ENCODE results near the gene TEX48.

Gene TEX48

DNA sequence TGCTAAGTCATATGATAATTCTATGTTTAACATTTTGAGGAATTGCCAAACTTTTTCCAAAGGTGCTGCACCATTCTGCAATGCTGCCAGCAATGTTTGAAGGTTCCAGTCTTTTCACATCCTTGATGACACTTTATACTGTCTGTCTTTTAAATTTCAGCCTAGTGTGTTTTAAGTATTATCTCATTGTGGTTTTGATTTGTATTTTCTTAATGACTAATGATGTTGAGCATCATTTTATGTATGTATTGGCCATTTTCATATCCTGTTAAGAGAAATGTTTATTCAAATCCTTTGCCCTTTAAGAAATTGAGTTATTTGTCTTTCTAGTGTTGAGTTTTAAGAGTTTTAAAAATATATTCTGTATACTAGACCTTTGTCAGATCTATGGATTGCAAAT lies 5.0 kb upstream of the TEX48 start:
- Histone ChIP-seq H3K4me3 (ENCODE audit: low read depth in 1 of 5, low read length in 5 of 5) (no peak overlapping the region), H3K36me3 (ENCODE audit: control insufficient read depth in 5 of 5, insufficient read depth in 5 of 5, low read length in 5 of 5) (no peaks in the 10 kb centered on the region), H3K4me1 (ENCODE audit: control insufficient read depth in 5 of 5, insufficient read depth in 5 of 5, low read length in 5 of 5) (no peaks in the 10 kb centered on the region), H3K27me3 (ENCODE audit: control insufficient read depth in 5 of 5, insufficient read depth in 4 of 5, low read length in 5 of 5) (peaks cover 0 to 3% (median 0%) of the 10 kb centered on the region in 5 donors), H3K9ac (ENCODE audit: low read length in 5 of 5) (no peak overlapping the region), H3K27ac (ENCODE audit: low read depth, low read length) (no peak overlapping the region), H3K9me3 (ENCODE audit: control insufficient read depth in 5 of 5, low read length in 5 of 5) (no peaks in the 10 kb centered on the region)

DNA sequence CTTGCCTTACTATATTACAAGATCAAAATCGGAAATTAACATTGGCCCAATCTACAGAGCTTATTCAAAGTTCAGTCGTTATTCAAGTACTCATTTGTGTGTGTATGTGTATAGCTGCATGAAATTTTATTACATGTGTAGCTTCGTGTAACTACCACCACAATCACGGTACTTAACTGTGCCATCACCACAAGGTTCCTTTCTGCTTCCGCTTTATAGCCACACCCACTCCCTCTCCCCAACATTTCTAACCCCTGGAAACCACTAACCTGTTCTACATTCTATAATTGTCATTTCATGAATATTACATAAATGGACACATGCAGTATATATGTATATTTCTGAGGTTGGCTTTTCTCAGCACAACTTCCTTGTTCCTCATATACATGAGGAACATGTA lies 4.0 kb upstream of the TEX48 start:
- Histone ChIP-seq H3K27me3 (ENCODE audit: control insufficient read depth in 5 of 5, insufficient read depth in 4 of 5, low read length in 5 of 5) (peaks cover 0 to 3% (median 0%) of the 10 kb centered on the region in 5 donors), H3K9me3 (ENCODE audit: control insufficient read depth in 5 of 5, low read length in 5 of 5) (no peaks in the 10 kb centered on the region)

DNA sequence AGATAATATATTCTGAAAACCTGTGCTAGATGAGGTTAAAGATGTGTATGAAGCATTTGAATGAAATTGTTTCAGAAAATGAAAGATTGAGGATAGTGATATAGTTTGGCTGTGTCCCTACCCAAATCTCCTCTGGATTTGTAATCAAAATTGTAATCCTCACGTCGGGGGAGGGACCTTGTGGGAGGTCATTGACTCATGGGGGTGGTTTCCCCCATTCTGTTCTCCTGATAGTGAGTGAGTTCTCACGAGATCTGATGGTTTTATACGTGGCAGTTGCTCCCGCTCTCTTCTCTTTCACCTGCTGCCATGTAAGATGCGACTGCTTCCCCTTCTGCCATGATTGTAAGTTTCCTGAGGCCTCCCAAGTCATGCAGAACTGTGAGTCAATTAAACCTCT lies 2.0 kb upstream of the TEX48 start:
- Histone ChIP-seq H3K36me3 (ENCODE audit: control insufficient read depth in 5 of 5, insufficient read depth in 5 of 5, low read length in 5 of 5) (no peaks in the 10 kb centered on the region), H3K4me1 (ENCODE audit: control insufficient read depth in 5 of 5, insufficient read depth in 5 of 5, low read length in 5 of 5) (no peaks in the 10 kb centered on the region), H3K9ac (ENCODE audit: low read length in 5 of 5) (no peak overlapping the region), H3K27ac (ENCODE audit: low read depth, low read length) (no peak overlapping the region), H3K4me3 (ENCODE audit: low read depth in 1 of 5, low read length in 5 of 5) (no peak overlapping the region), H3K9me3 (ENCODE audit: control insufficient read depth in 5 of 5, low read length in 5 of 5) (no peaks in the 10 kb centered on the region), H3K27me3 (ENCODE audit: control insufficient read depth in 5 of 5, insufficient read depth in 4 of 5, low read length in 5 of 5) (peaks cover 0 to 5% (median 0%) of the 10 kb centered on the region in 5 donors)

More for the DNA sequence above, 4.0 kb upstream of the TEX48 start:
- H3K4me3 ChIP-seq (ENCODE audit: low read depth in 1 of 5, low read length in 5 of 5), result no peak overlapping the region
- H3K9ac ChIP-seq (ENCODE audit: low read length in 5 of 5), result no peak overlapping the region
- no peaks in the 10 kb centered on the region for H3K4me1 ChIP-seq (ENCODE audit: control insufficient read depth in 5 of 5, insufficient read depth in 5 of 5, low read length in 5 of 5)
- no peaks in the 10 kb centered on the region for H3K36me3 ChIP-seq (ENCODE audit: control insufficient read depth in 5 of 5, insufficient read depth in 5 of 5, low read length in 5 of 5)
- H3K27ac ChIP-seq (ENCODE audit: low read depth, low read length), result no peak overlapping the region

DNA sequence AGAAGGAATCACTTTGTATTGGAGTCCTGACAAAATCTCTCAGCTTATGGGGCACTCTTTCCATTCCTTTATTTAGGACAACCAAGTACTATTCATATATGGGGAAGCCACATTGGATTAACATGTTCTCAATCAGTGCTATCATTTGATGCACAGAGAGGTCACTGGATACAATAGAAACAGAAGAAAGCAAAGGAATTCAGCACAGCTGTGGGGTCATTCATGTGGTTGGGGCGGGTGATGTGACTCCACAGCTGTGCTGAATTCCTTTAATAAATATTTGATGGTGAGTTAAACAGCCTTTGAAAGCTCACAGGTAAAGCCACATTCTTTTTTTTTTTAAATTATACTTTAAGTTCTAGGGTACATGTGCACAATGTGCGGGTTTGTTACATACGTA lies 854 bp upstream of the TEX48 start:
- Histone ChIP-seq H3K27ac (ENCODE audit: low read depth, low read length) (no peak overlapping the region), H3K9me3 (ENCODE audit: control insufficient read depth in 5 of 5, low read length in 5 of 5) (no peaks in the 10 kb centered on the region), H3K36me3 (ENCODE audit: control insufficient read depth in 5 of 5, insufficient read depth in 5 of 5, low read length in 5 of 5) (no peaks in the 10 kb centered on the region), H3K27me3 (ENCODE audit: control insufficient read depth in 5 of 5, insufficient read depth in 4 of 5, low read length in 5 of 5) (peaks cover 0 to 5% (median 0%) of the 10 kb centered on the region in 5 donors), H3K9ac (ENCODE audit: low read length in 5 of 5) (no peak overlapping the region), H3K4me3 (ENCODE audit: low read depth in 1 of 5, low read length in 5 of 5) (no peak overlapping the region), H3K4me1 (ENCODE audit: control insufficient read depth in 5 of 5, insufficient read depth in 5 of 5, low read length in 5 of 5) (no peaks in the 10 kb centered on the region)

DNA sequence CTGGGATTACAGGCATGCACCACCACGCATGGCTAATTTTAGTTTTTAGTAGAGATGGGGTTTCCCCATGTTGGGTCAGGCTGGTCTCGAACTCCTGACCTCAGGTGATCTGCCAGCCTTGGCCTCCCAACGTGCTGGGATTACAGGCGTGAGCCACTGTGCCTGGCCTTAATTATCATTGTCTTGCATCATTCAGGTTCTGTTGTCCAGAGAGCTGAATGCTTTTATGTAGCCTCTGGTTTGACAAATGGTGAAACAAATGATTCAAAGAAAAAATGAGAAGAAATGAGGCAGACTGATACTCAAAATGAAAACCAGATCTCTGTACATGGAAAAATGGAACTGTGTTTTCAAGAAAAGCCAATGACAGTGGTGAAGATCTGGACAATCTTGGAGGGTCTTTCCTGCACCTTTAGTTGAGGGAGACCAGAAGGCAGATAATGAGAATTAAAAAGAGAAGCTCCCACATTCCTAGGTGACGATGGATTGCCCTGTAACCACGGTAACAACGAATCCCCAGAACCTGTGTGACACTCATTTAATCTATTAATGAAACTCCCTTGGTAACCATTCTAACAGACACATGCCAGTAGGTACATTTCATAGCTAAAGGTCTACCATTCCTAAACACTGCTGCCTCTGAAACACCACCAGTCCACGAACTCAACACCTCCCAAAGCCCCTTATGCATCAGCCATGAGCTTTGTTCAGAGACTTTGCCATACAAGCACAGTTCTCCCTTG lies 1.6 kb downstream of the TEX48 start:
- H3K9me3 ChIP-seq (ENCODE audit: control insufficient read depth in 5 of 5, low read length in 5 of 5), result no peaks in the 10 kb centered on the region
- H3K9ac ChIP-seq (ENCODE audit: low read length in 5 of 5), result no peak overlapping the region
- H3K27ac ChIP-seq (ENCODE audit: low read depth, low read length), result no peak overlapping the region
- no peaks in the 10 kb centered on the region for H3K36me3 ChIP-seq (ENCODE audit: control insufficient read depth in 5 of 5, insufficient read depth in 5 of 5, low read length in 5 of 5)
- H3K4me1 ChIP-seq (ENCODE audit: control insufficient read depth in 5 of 5, insufficient read depth in 5 of 5, low read length in 5 of 5), result no peaks in the 10 kb centered on the region
- H3K27me3 ChIP-seq (ENCODE audit: control insufficient read depth in 5 of 5, insufficient read depth in 4 of 5, low read length in 5 of 5), result peaks cover 0 to 12% (median 0%) of the 10 kb centered on the region in 5 donors
- H3K4me3 ChIP-seq (ENCODE audit: low read depth in 1 of 5, low read length in 5 of 5), result no peak overlapping the region

DNA sequence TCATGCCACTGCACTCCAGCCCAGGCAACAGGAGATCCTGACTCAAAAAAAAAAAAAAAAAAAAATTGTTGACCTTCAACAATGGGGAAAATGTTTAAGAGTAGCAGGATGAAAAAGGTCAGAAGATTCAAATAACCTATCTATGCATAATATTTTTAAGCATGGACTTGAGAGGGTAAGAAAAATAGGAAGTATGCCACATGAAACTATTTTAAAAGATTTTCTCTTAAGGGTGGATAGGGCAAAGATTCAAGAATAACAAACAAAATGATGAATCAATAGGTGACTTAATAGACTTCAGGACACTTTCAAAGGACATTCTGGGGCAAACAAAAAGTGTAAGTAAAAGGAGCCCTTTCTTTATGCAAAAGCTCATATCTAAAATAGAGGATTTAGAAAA lies 3.2 kb downstream of the TEX48 start:
- no peaks in the 10 kb centered on the region for H3K4me1 ChIP-seq (ENCODE audit: control insufficient read depth in 5 of 5, insufficient read depth in 5 of 5, low read length in 5 of 5)
- H3K36me3 ChIP-seq (ENCODE audit: control insufficient read depth in 5 of 5, insufficient read depth in 5 of 5, low read length in 5 of 5), result no peaks in the 10 kb centered on the region
- H3K9me3 ChIP-seq (ENCODE audit: control insufficient read depth in 5 of 5, low read length in 5 of 5), result no peaks in the 10 kb centered on the region
- H3K27me3 ChIP-seq (ENCODE audit: control insufficient read depth in 5 of 5, insufficient read depth in 4 of 5, low read length in 5 of 5), result peaks cover 0 to 12% (median 0%) of the 10 kb centered on the region in 5 donors
- H3K27ac ChIP-seq (ENCODE audit: low read depth, low read length), result no peak overlapping the region
- H3K9ac ChIP-seq (ENCODE audit: low read length in 5 of 5), result no peak overlapping the region
- H3K4me3 ChIP-seq (ENCODE audit: low read depth in 1 of 5, low read length in 5 of 5), result no peak overlapping the region

DNA sequence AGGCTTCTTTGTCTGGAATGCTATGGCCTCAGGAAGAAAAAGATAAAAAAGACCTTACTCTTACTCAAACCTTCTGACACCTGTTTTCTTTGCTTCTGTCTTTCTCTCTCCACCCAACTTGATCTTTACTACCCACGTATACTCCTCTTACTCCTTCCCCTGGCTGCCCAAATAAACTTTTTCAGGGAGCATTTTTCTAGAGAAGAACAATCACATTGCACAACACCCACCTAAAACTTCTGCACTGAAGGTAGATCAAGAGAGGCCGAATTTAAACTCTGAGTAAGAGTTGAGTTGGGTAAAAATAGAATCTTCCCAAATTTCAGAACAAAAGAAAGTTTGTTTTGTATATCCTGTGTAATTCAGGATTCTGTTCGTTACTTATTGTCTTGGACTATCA lies 3.9 kb downstream of the TEX48 start:
- Histone ChIP-seq H3K9ac (ENCODE audit: low read length in 5 of 5) (no peak overlapping the region), H3K27ac (ENCODE audit: low read depth, low read length) (no peak overlapping the region), H3K4me3 (ENCODE audit: low read depth in 1 of 5, low read length in 5 of 5) (no peak overlapping the region), H3K9me3 (ENCODE audit: control insufficient read depth in 5 of 5, low read length in 5 of 5) (no peaks in the 10 kb centered on the region), H3K27me3 (ENCODE audit: control insufficient read depth in 5 of 5, insufficient read depth in 4 of 5, low read length in 5 of 5) (peaks cover 0 to 12% (median 0%) of the 10 kb centered on the region in 5 donors), H3K4me1 (ENCODE audit: control insufficient read depth in 5 of 5, insufficient read depth in 5 of 5, low read length in 5 of 5) (no peaks in the 10 kb centered on the region), H3K36me3 (ENCODE audit: control insufficient read depth in 5 of 5, insufficient read depth in 5 of 5, low read length in 5 of 5) (no peaks in the 10 kb centered on the region)

DNA sequence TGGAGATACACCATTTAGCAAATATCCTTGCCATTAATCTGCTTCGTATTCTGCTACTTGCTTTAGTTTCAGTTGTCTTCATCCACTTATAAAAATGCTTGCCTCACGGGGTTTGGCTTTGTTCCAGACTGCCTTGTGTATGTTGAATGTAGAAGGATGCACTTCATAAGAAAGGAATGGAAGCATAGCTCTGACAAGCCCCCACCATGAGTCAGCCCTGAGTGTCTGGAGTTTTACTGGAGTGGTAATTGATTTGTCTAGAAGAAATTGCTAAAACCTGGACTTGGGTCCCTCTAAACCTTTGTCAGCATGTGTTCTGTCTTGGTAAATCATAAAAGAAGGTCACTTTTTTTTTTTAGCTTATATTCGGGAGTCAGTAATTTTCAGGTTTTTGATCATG lies 4.6 kb downstream of the TEX48 start:
- Histone ChIP-seq H3K27ac (ENCODE audit: low read depth, low read length) (no peak overlapping the region), H3K36me3 (ENCODE audit: control insufficient read depth in 5 of 5, insufficient read depth in 5 of 5, low read length in 5 of 5) (no peaks in the 10 kb centered on the region), H3K27me3 (ENCODE audit: control insufficient read depth in 5 of 5, insufficient read depth in 4 of 5, low read length in 5 of 5) (peaks cover 0 to 12% (median 0%) of the 10 kb centered on the region in 5 donors), H3K4me1 (ENCODE audit: control insufficient read depth in 5 of 5, insufficient read depth in 5 of 5, low read length in 5 of 5) (no peaks in the 10 kb centered on the region), H3K9me3 (ENCODE audit: control insufficient read depth in 5 of 5, low read length in 5 of 5) (no peaks in the 10 kb centered on the region), H3K4me3 (ENCODE audit: low read depth in 1 of 5, low read length in 5 of 5) (no peak overlapping the region), H3K9ac (ENCODE audit: low read length in 5 of 5) (no peak overlapping the region)

DNA sequence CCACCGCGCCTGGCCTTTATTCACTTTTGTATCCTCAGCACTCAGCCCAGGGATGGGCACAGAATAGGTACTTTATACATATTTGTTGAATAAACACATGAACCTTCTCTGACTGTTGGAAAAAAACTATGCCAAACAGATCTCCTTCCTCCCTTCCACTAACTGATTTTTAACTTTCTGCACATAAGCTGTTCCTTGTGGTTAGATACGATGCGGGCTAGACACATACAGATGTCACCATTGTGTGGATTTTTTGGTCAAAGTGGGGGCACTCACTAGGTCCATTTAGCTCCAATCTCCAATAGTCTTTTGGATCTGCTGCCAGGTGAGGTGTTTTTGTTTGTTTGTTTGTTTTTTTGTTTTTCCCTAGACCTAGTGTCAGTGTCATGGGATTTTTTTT lies 5.1 kb downstream of the TEX48 start:
- H3K9ac ChIP-seq (ENCODE audit: low read length in 5 of 5), result no peak overlapping the region
- no peaks in the 10 kb centered on the region for H3K4me1 ChIP-seq (ENCODE audit: control insufficient read depth in 5 of 5, insufficient read depth in 5 of 5, low read length in 5 of 5)
- no peaks in the 10 kb centered on the region for H3K9me3 ChIP-seq (ENCODE audit: control insufficient read depth in 5 of 5, low read length in 5 of 5)
- H3K36me3 ChIP-seq (ENCODE audit: control insufficient read depth in 5 of 5, insufficient read depth in 5 of 5, low read length in 5 of 5), result no peaks in the 10 kb centered on the region
- no peak overlapping the region for H3K4me3 ChIP-seq (ENCODE audit: low read depth in 1 of 5, low read length in 5 of 5)
- peaks cover 0 to 12% (median 0%) of the 10 kb centered on the region in 5 donors for H3K27me3 ChIP-seq (ENCODE audit: control insufficient read depth in 5 of 5, insufficient read depth in 4 of 5, low read length in 5 of 5)
- H3K27ac ChIP-seq (ENCODE audit: low read depth, low read length), result no peak overlapping the region

DNA sequence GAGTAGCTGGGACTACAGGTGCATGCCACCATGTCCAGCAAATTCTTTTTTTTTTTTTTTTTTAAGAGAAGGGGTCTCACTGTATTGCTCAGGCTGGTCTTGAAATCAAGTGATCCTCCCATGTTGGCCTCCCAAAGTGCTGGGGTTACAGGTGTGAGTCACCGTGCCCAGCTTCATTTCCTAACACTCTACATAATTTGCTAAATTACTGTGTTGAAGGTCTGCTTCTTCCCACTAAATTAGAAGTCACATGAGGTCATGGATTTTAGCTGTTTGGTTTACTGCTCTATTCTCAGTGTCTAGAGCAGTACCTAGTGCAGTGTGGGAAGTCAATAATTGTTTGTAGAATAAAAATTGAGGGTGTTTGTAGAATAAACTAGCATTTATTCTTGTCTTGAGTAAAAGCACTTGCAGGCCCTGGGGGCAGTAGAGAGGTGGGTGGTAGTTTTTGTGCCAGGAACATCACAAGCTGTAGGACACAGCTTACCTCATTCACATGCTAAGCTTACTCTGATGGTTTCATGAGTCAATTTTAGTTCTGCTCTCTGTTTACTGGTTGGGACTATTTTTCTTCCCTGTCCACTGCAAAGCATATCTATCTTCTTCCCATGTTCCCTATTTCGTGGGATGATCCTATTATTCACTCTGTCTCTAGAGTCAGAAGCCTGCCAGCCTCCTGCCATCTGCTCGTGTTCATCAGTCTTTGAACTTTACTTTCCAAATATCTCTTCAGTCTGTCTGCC lies 7.0 kb downstream of the TEX48 start:
- peaks cover 0 to 7% (median 0%) of the 10 kb centered on the region in 5 donors for H3K27me3 ChIP-seq (ENCODE audit: control insufficient read depth in 5 of 5, insufficient read depth in 4 of 5, low read length in 5 of 5)
- no peak overlapping the region for H3K9ac ChIP-seq (ENCODE audit: low read length in 5 of 5)
- no peak overlapping the region for H3K4me3 ChIP-seq (ENCODE audit: low read depth in 1 of 5, low read length in 5 of 5)
- H3K9me3 ChIP-seq (ENCODE audit: control insufficient read depth in 5 of 5, low read length in 5 of 5), result peaks cover 0 to 6% (median 0%) of the 10 kb centered on the region in 5 donors
- no peaks in the 10 kb centered on the region for H3K4me1 ChIP-seq (ENCODE audit: control insufficient read depth in 5 of 5, insufficient read depth in 5 of 5, low read length in 5 of 5)
- H3K36me3 ChIP-seq (ENCODE audit: control insufficient read depth in 5 of 5, insufficient read depth in 5 of 5, low read length in 5 of 5), result no peaks in the 10 kb centered on the region
- H3K27ac ChIP-seq (ENCODE audit: low read depth, low read length), result no peak overlapping the region

Data from subcutaneous abdominal adipose tissue (tissue), 5 donors.